Measurements from ENCODE around the gene CD93. TPM values are rescaled to one million over a fixed set of nuclear protein-coding genes. Genes with fewer than 3 reads are reported as not detected.

Gene CD93
- total RNA-seq, 2 donors from 2014 or later, result 2.1 to 6.4 TPM

DNA sequence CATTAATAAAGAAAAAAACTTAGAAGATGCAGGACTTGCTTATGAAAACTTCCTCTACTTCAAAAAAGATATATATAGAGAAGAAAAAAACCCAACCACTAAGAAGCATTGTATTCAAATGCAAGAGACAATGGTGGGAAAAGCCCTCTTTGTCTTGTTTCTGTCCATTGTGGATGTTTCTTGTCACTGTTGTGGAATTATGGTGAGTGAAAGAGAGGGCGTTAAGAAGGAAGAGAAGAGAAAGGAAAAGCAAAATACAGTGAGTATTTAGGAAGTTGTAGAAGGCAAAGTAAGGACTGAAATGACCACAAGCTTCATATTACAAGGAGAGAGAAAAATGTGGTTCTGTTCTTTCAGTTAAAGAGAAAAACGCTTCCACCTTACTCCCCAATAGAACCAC lies 22.5 kb downstream of the CD93 start:
- no peaks in the 10 kb centered on the region for H3K36me3 Mint-ChIP-seq (ENCODE audit: low read depth)
- no peak overlapping the region for H3K4me3 Mint-ChIP-seq
- peaks cover 2% of the 10 kb centered on the region for H3K4me1 Mint-ChIP-seq
- H3K27me3 Mint-ChIP-seq, result peaks cover 15% of the 10 kb centered on the region
- H3K27ac Mint-ChIP-seq, result no peak overlapping the region
- no peaks in the 10 kb centered on the region for H3K9me3 ChIP-seq (ENCODE audit: control insufficient read depth, low read length, poor library complexity, severe bottlenecking)
- DNase-seq (no peak), ATAC-seq (no peak)

DNA sequence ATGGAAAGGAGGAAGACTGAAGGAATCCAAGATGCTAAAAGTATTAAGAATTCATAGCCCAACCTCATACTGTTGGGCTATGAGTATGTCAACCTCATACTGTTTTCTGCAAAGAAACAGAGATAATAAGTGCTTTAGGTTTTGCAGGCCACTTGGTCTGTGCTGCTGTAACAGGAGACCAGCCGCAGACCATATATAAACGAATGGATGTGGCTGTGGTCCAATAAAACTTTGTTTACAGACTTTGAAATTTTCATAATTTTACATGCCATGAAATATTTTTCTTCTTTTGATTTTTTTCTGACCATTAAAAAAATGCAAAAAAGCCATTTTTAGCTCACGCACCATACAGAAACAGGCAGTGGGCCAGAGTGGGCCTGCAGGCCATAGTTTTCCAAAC lies 23.0 kb downstream of the CD93 start:
- Mint-ChIP-seq H3K4me3 (no peak overlapping the region), H3K27me3 (peaks cover 15% of the 10 kb centered on the region), H3K4me1 (peaks cover 2% of the 10 kb centered on the region), H3K27ac (no peak overlapping the region), H3K36me3 (ENCODE audit: low read depth) (no peaks in the 10 kb centered on the region)
- H3K9me3 ChIP-seq (ENCODE audit: control insufficient read depth, low read length, poor library complexity, severe bottlenecking), result no peaks in the 10 kb centered on the region
- ATAC-seq (no peak), DNase-seq (no peak)

DNA sequence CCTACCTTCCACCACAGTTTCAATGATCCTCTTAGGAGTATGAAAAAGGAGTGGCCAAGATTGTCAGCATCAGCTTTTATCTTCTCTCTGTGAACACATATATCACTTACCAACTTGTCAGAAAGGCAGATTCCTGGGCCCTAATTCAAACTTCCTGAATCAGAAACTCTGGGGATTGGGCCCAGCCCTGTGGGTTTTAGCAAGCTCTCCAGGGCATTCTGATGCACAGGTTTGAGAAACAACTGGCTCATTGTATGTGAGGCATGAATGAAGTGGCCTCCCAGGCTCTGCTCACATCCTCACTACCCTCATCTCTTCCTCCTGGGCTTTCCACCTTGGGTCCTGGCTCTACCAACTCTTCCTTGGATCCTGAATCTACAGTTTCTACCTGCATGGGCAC lies 23.5 kb downstream of the CD93 start:
- H3K36me3 Mint-ChIP-seq (ENCODE audit: low read depth), result no peaks in the 10 kb centered on the region
- no peaks in the 10 kb centered on the region for H3K9me3 ChIP-seq (ENCODE audit: control insufficient read depth, low read length, poor library complexity, severe bottlenecking)
- peaks cover 2% of the 10 kb centered on the region for H3K4me1 Mint-ChIP-seq
- DNase-seq (no peak), ATAC-seq (no peak)
- no peak overlapping the region for H3K27ac Mint-ChIP-seq
- H3K27me3 Mint-ChIP-seq, result peaks cover 15% of the 10 kb centered on the region
- H3K4me3 Mint-ChIP-seq, result no peak overlapping the region

DNA sequence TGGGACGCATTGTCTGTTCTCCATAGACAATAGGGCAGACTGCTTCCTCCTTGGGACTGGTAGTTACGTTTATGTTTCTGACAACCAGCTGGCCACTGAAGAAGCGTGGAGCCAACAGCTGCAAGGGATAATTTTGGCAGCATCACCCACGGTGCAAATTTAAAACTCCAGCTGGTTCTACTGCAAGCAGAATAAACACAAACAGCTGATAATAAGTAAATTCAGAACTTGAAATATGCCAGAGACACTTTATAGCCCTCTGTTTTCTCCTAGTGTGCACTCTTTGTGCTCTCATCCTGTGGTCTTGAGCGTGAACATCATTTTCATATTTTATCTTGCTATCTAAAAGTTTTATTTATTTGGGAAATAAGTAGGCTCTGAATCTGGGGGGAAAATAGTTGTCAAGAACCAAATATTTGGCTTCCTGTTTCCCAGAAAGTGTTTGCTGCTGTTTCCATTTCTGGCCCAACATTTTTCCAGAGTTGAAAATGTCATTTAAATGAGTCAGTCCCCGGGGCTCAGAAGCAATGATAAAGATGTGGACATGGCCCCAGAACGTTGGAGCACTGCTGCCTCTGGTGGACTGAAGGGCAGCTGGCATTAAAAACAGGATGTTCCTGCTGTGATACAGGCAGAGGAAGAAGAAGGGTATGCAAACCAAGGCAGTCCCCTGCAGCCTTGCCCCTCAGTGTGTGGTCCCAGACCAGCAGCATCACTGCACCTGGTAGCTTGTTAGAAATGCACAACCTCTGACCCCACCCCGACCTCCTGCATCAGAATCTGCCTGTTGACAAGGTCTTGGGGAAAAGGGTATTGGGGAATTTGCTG lies 24.2 kb downstream of the CD93 start:
- no peak for DNase-seq
- H3K4me3 Mint-ChIP-seq, result no peak overlapping the region
- H3K9me3 ChIP-seq (ENCODE audit: control insufficient read depth, low read length, poor library complexity, severe bottlenecking), result no peaks in the 10 kb centered on the region
- H3K27ac Mint-ChIP-seq, result no peak overlapping the region
- no peak for ATAC-seq
- peaks cover 2% of the 10 kb centered on the region for H3K4me1 Mint-ChIP-seq
- no peaks in the 10 kb centered on the region for H3K36me3 Mint-ChIP-seq (ENCODE audit: low read depth)
- H3K27me3 Mint-ChIP-seq, result peaks cover 13% of the 10 kb centered on the region

DNA sequence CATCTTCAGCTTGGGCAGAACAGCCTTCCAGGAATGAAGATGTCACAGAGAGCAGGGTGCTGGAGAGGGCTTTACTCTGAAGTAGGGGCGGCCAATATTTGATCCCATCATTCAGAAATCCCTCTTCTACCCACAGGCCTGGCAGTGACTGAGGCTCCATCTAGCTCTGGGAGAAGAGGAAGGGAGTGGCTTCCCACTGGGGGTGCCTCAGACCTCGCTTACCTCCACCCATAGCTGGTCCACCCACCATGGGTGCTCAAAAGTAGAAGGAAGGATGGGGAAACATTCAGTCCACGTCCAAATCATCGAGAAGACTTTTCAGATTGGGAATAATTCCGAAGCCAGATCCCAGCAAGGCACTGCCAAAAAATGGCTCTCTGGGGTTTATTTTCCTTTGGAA lies 24.9 kb downstream of the CD93 start:
- ATAC-seq, result no peak
- Mint-ChIP-seq H3K36me3 (ENCODE audit: low read depth) (no peaks in the 10 kb centered on the region), H3K4me1 (peaks cover 2% of the 10 kb centered on the region), H3K27ac (no peak overlapping the region), H3K27me3 (peaks cover 8% of the 10 kb centered on the region), H3K4me3 (no peak overlapping the region)
- DNase-seq, result no peak
- no peaks in the 10 kb centered on the region for H3K9me3 ChIP-seq (ENCODE audit: control insufficient read depth, low read length, poor library complexity, severe bottlenecking)

DNA sequence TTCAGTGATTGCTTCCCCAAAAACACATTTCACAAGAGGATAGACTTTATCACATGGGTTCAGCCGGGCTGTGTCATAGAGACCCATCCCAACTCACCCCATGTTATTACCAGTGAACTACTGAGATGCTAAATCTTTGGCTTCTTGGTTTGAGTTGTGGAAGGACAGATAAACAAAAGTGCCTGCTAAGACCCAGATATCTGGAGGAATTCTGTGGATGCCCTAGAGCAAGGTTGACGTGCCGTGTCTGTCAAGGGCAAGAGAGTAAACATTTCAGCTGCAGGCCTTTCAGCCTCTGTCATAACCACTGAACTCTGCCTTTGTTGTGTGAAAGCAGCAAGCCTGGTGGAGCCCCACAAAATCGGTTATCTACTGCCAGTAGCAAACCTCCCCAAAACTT lies 25.5 kb downstream of the CD93 start:
- ATAC-seq (no peak), DNase-seq (no peak)
- Mint-ChIP-seq H3K4me1 (peaks cover 2% of the 10 kb centered on the region), H3K36me3 (ENCODE audit: low read depth) (no peaks in the 10 kb centered on the region), H3K27me3 (peaks cover 8% of the 10 kb centered on the region), H3K4me3 (no peak overlapping the region), H3K27ac (no peak overlapping the region)
- no peaks in the 10 kb centered on the region for H3K9me3 ChIP-seq (ENCODE audit: control insufficient read depth, low read length, poor library complexity, severe bottlenecking)

DNA sequence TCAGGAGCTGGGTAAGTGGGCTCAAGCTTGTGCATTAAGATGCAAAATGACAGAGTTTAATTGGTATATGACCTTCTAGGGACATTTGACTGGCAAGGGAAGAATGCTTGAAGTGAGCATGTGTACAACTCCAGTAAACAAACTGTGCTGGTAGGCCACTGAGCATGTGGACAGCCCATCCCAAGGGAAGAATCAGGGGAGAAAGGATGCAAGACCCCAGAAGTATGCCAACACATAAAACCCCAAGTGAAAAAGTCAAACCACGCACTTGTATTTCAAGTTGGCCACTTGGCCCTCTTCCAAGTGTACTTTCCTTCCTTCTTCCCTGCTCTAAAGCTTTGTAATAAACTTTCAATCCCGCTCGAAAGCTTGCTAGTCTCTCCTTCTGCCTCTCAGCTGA lies 26.3 kb downstream of the CD93 start:
- Mint-ChIP-seq H3K4me1 (no peaks in the 10 kb centered on the region), H3K36me3 (ENCODE audit: low read depth) (no peaks in the 10 kb centered on the region), H3K4me3 (no peak overlapping the region), H3K27ac (no peak overlapping the region), H3K27me3 (peaks cover 2% of the 10 kb centered on the region)
- DNase-seq (no peak), ATAC-seq (no peak)
- no peaks in the 10 kb centered on the region for H3K9me3 ChIP-seq (ENCODE audit: control insufficient read depth, low read length, poor library complexity, severe bottlenecking)

DNA sequence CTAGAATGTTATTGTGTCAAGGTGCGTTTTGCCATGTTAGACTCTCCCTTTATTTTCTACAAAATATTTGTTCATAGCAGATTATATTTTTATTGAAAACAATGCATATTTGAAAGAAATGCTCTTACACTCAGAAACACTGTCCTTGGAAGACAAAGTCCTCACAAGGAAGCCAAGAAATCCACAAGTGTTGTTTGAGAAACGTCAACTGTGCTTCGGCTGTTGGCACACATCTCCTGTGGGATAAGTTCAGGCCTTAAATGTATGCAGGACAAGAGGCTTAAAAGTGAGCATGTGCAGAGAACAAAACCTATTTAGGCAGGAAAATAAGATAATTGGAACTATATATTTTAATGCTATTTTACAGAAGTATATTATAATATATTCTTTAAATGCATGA lies 27.1 kb downstream of the CD93 start:
- no peaks in the 10 kb centered on the region for H3K36me3 Mint-ChIP-seq (ENCODE audit: low read depth)

DNA sequence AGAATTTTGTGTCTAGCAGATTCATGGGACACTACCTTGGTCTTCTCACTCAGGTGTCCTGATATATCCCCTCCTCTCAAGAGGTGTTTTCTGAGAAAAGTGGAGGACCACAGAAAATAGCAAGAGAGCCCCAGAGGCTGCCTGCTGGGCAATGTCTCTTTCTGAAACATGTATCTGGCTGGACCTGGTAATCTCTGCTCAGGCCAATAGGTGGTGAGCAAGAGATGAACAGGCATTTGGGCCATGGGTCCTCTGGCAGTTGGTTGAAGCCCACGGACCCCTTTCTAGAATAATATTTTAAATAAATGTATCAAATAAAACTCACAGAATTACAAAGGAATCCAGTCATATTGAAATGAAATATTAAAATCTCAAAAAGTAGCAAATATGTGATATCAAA lies 27.9 kb downstream of the CD93 start:
- H3K4me3 Mint-ChIP-seq, result no peak overlapping the region
- H3K27ac Mint-ChIP-seq, result no peak overlapping the region
- DNase-seq (no peak), ATAC-seq (no peak)
- no peaks in the 10 kb centered on the region for H3K4me1 Mint-ChIP-seq
- peaks cover 5% of the 10 kb centered on the region for H3K27me3 Mint-ChIP-seq
- no peaks in the 10 kb centered on the region for H3K9me3 ChIP-seq (ENCODE audit: control insufficient read depth, low read length, poor library complexity, severe bottlenecking)
- no peaks in the 10 kb centered on the region for H3K36me3 Mint-ChIP-seq (ENCODE audit: low read depth)

More for the DNA sequence above, 27.1 kb downstream of the CD93 start:
- no peaks in the 10 kb centered on the region for H3K9me3 ChIP-seq (ENCODE audit: control insufficient read depth, low read length, poor library complexity, severe bottlenecking)
- Mint-ChIP-seq H3K4me1 (no peaks in the 10 kb centered on the region), H3K27ac (no peak overlapping the region), H3K4me3 (no peak overlapping the region), H3K27me3 (no peaks in the 10 kb centered on the region)
- DNase-seq (no peak), ATAC-seq (no peak)

DNA sequence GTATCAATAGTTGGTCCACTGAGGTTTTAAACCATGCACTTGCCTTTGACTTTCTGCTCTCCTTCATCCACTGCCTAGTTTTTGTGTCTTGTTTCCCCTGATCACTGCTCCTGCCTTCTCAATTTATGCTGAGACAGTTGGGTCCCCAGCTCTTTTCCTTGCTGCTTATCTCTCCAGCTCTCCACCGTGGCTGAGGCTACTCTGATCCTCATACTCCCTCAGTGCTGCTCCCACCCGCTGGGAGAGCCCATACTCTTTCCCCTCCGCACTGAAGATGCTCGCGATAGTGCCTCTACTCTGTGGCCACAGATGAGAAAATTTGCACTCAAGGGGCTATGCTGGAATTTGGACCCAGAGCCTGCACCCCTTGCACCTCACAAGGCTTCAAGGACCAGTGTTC lies 33.2 kb downstream of the CD93 start:
- ATAC-seq (no peak), DNase-seq (no peak)
- no peaks in the 10 kb centered on the region for H3K9me3 ChIP-seq (ENCODE audit: control insufficient read depth, low read length, poor library complexity, severe bottlenecking)
- H3K4me3 Mint-ChIP-seq, result no peak overlapping the region
- H3K27me3 Mint-ChIP-seq, result peaks cover 20% of the 10 kb centered on the region
- H3K27ac Mint-ChIP-seq, result no peak overlapping the region
- no peaks in the 10 kb centered on the region for H3K36me3 Mint-ChIP-seq (ENCODE audit: low read depth)
- peaks cover 3% of the 10 kb centered on the region for H3K4me1 Mint-ChIP-seq

DNA sequence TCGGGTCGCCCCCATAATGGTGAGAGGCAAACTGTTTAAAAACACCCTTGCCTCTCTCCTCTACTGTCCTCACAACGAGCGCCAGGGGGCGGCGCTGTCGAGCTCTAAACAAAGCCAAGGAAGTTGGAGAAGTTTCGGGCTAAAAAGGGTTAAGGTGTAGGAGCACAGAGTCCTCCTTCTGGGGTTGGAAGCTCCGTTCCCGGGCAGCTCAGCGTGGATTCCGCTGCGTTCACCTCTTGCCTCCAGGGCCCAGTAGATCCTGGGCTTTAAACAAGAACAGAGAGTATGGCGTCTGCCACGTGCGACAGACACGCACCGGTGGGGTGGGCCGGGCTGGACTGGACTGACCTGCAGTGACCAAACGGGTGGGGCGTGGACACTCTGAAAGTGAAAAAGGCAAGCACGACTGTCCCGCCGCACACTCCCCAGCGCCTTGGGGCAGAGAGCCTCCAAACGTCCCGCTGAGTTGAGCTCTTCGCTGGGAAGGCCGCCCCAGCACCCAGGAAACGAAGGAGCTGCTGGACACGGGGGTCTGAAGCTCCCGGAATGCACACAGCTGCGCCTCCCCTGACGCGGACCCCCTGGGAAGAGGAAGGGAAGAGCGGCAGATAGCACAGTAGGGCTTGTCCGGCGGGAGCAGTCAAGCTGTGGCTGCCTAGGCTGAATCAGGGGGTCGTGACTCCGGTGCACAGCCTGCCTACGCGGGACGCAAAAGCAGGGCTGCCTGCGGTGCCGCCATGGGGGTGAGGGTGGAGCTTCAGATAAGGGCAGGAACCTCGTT lies 35.1 kb downstream of the CD93 start:
- Mint-ChIP-seq H3K4me3 (peak overlapping the region; percentile 76), H3K27me3 (peaks cover 34% of the 10 kb centered on the region)
- ATAC-seq, result peak; percentile 35

DNA sequence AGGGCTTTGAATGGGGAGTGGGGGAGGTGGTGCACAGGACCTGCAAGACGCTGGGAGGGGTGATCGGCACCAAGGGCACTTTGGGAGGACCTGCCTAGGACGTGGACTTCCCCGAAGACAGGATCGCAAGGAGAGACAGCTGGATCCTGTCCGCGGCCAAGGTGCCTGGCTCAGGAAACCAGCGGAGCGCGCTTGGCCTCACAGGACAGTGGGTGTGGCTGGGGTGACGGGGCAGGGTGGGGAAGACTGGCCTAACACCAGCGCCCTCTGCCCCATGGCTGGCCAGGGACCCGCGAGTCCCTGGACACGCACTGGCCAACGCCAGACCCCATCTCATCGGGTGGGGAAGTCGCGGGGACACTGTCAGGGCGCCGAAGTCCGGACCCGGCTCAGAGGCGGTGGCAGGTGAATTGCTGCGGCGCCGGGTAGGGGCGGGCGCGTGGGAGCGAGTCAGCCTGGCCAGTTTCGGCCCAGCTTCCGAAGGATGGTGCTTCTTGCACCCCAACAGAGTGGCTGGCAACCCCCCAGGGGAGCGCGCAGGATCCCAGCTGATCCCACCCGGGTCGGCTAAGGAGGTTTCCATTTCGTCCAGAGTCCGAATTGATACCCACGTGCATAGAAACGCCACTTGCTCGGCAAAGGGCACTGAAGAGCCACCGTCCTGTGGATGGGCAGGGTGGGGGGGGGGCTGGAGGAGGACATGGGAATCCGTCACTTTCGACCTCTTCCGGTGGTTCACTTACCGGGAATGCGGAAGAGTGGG lies 35.9 kb downstream of the CD93 start:
- Mint-ChIP-seq H3K27me3 (peaks cover 37% of the 10 kb centered on the region), H3K4me1 (peaks cover 3% of the 10 kb centered on the region), H3K4me3 (peak overlapping the region; percentile 76), H3K36me3 (ENCODE audit: low read depth) (peaks cover 3% of the 10 kb centered on the region), H3K27ac (no peak overlapping the region)
- H3K9me3 ChIP-seq (ENCODE audit: control insufficient read depth, low read length, poor library complexity, severe bottlenecking), result no peaks in the 10 kb centered on the region
- no peak for DNase-seq
- no peak for ATAC-seq

More for the DNA sequence above, 35.1 kb downstream of the CD93 start:
- Mint-ChIP-seq H3K27ac (peak overlapping the region; percentile 57), H3K4me1 (peaks cover 3% of the 10 kb centered on the region), H3K36me3 (ENCODE audit: low read depth) (peaks cover 3% of the 10 kb centered on the region)
- no peaks in the 10 kb centered on the region for H3K9me3 ChIP-seq (ENCODE audit: control insufficient read depth, low read length, poor library complexity, severe bottlenecking)
- peak in 1 of 3 donors; percentile 26 for DNase-seq
